ENCODE results near the gene VWC2L.

The VWC2L gene

GRCh38 chr2:214550786-214551185, 139.9 kb downstream of the VWC2L start:
- H3K4me1 ChIP-seq (ENCODE audit: control insufficient read depth, low read length): no peaks in the 10 kb centered on the region
- H3K79me2 ChIP-seq (ENCODE audit: control insufficient read depth, low read length): no peaks in the 10 kb centered on the region
- no peak overlapping the region for H3K4me2 ChIP-seq (ENCODE audit: low read length)
- H3K4me3 ChIP-seq (ENCODE audit: low read length): no peak overlapping the region
- no peaks in the 10 kb centered on the region for H3K27me3 ChIP-seq (ENCODE audit: control insufficient read depth, low read length)
- no peaks in the 10 kb centered on the region for H3K9me3 ChIP-seq (ENCODE audit: control insufficient read depth, insufficient read depth, low read length)
- no peaks in the 10 kb centered on the region for H3F3A ChIP-seq (ENCODE audit: control insufficient read depth, insufficient read depth)
- H3K9me2 ChIP-seq (replicated peaks; ENCODE audit: control insufficient read depth, low read length): no peaks in the 10 kb centered on the region
- TF ChIP-seq EZH2phosphoT487 (IDR thresholded peaks at IDR 0.05; ENCODE audit: borderline replicate concordance, low read length): no peak
- TF ChIP-seq CTCF (IDR thresholded peaks at IDR 0.05; ENCODE audit: low read depth, low read length, poor library complexity, severe bottlenecking): no peak
- H3K36me3 ChIP-seq (ENCODE audit: control insufficient read depth, low read length): no peaks in the 10 kb centered on the region
- no peaks in the 10 kb centered on the region for H4K20me1 ChIP-seq (ENCODE audit: control insufficient read depth, insufficient read depth, low read depth, low read length)
- no peak overlapping the region for H3K27ac ChIP-seq (ENCODE audit: low read depth, low read length)

GRCh38 chr2:214557884-214558283, 147.0 kb downstream of the VWC2L start:
- no peaks in the 10 kb centered on the region for H3K4me1 ChIP-seq (ENCODE audit: control insufficient read depth, low read length)
- H3K9me3 ChIP-seq (ENCODE audit: control insufficient read depth, insufficient read depth, low read length): no peaks in the 10 kb centered on the region
- no peaks in the 10 kb centered on the region for H3K36me3 ChIP-seq (ENCODE audit: control insufficient read depth, low read length)
- no peak overlapping the region for H3K4me3 ChIP-seq (ENCODE audit: low read length)
- H3K9me2 ChIP-seq (replicated peaks; ENCODE audit: control insufficient read depth, low read length): no peaks in the 10 kb centered on the region
- TF ChIP-seq CTCF (IDR thresholded peaks at IDR 0.05; ENCODE audit: low read depth, low read length, poor library complexity, severe bottlenecking) (no peak), EZH2phosphoT487 (IDR thresholded peaks at IDR 0.05; ENCODE audit: borderline replicate concordance, low read length) (no peak)
- no peak overlapping the region for H3K27ac ChIP-seq (ENCODE audit: low read depth, low read length)
- no peaks in the 10 kb centered on the region for H4K20me1 ChIP-seq (ENCODE audit: control insufficient read depth, insufficient read depth, low read depth, low read length)
- H3F3A ChIP-seq (ENCODE audit: control insufficient read depth, insufficient read depth): no peaks in the 10 kb centered on the region
- no peaks in the 10 kb centered on the region for H3K27me3 ChIP-seq (ENCODE audit: control insufficient read depth, low read length)
- no peak overlapping the region for H3K4me2 ChIP-seq (ENCODE audit: low read length)
- no peaks in the 10 kb centered on the region for H3K79me2 ChIP-seq (ENCODE audit: control insufficient read depth, low read length)

GRCh38 chr2:214558341-214558740, 147.5 kb downstream of the VWC2L start:
- Histone ChIP-seq H4K20me1 (ENCODE audit: control insufficient read depth, insufficient read depth, low read depth, low read length) (no peaks in the 10 kb centered on the region), H3K4me3 (ENCODE audit: low read length) (no peak overlapping the region), H3K36me3 (ENCODE audit: control insufficient read depth, low read length) (no peaks in the 10 kb centered on the region), H3K27me3 (ENCODE audit: control insufficient read depth, low read length) (no peaks in the 10 kb centered on the region), H3K79me2 (ENCODE audit: control insufficient read depth, low read length) (no peaks in the 10 kb centered on the region), H3K4me2 (ENCODE audit: low read length) (no peak overlapping the region), H3K9me2 (replicated peaks; ENCODE audit: control insufficient read depth, low read length) (no peaks in the 10 kb centered on the region), H3F3A (ENCODE audit: control insufficient read depth, insufficient read depth) (no peaks in the 10 kb centered on the region), H3K27ac (ENCODE audit: low read depth, low read length) (no peak overlapping the region), H3K9me3 (ENCODE audit: control insufficient read depth, insufficient read depth, low read length) (no peaks in the 10 kb centered on the region), H3K4me1 (ENCODE audit: control insufficient read depth, low read length) (no peaks in the 10 kb centered on the region)
- TF ChIP-seq CTCF (IDR thresholded peaks at IDR 0.05; ENCODE audit: low read depth, low read length, poor library complexity, severe bottlenecking): no peak
- TF ChIP-seq EZH2phosphoT487 (IDR thresholded peaks at IDR 0.05; ENCODE audit: borderline replicate concordance, low read length): no peak

- Histone ChIP-seq H3K4me3 (ENCODE audit: low read length) (no peak overlapping the region), H3K27me3 (ENCODE audit: control insufficient read depth, low read length) (no peaks in the 10 kb centered on the region), H3K79me2 (ENCODE audit: control insufficient read depth, low read length) (no peaks in the 10 kb centered on the region), H3K9me3 (ENCODE audit: control insufficient read depth, insufficient read depth, low read length) (no peaks in the 10 kb centered on the region), H3K27ac (ENCODE audit: low read depth, low read length) (no peak overlapping the region), H3F3A (ENCODE audit: control insufficient read depth, insufficient read depth) (no peaks in the 10 kb centered on the region), H4K20me1 (ENCODE audit: control insufficient read depth, insufficient read depth, low read depth, low read length) (no peaks in the 10 kb centered on the region), H3K4me2 (ENCODE audit: low read length) (no peak overlapping the region), H3K4me1 (ENCODE audit: control insufficient read depth, low read length) (no peaks in the 10 kb centered on the region), H3K9me2 (replicated peaks; ENCODE audit: control insufficient read depth, low read length) (no peaks in the 10 kb centered on the region), H3K36me3 (ENCODE audit: control insufficient read depth, low read length) (no peaks in the 10 kb centered on the region)
- TF ChIP-seq CTCF (IDR thresholded peaks at IDR 0.05; ENCODE audit: low read depth, low read length, poor library complexity, severe bottlenecking) (no peak), EZH2phosphoT487 (IDR thresholded peaks at IDR 0.05; ENCODE audit: borderline replicate concordance, low read length) (no peak)
These were observed 149.3 kb downstream of the VWC2L start for GRCh38 chr2:214560176-214560575.
